Mesendoderm (in vitro differentiated cells): ENCODE results near the gene OSBPL10.

Experiments
- DNase-seq: peaks from one replicate; pipeline ENCODE4 v3.0.0; 2013
- H2AK5ac ChIP-seq: 2 replicates; pipeline ENCODE4 v1.6.1; 2013; ENCODE audit warnings: low read length, inconsistent platforms
- H2BK120ac ChIP-seq: 2 replicates; pipeline ENCODE4 v1.6.1; 2013; ENCODE audit warnings: low read depth, mild to moderate bottlenecking, low read length, moderate library complexity, mixed read lengths
- H2BK15ac ChIP-seq: replicated peaks from 2 replicates; pipeline ENCODE4 v1.6.1; 2013; ENCODE audit warnings: low read depth, mild to moderate bottlenecking, moderate library complexity
- H2BK5ac ChIP-seq: 2 replicates; pipeline ENCODE4 v1.6.1; 2013; ENCODE audit warnings: low read length, inconsistent platforms
- H3K18ac ChIP-seq: 2 replicates; pipeline ENCODE4 v1.6.1; 2013; ENCODE audit warnings: mild to moderate bottlenecking, low read length, mixed read lengths
- H3K23ac ChIP-seq: one replicate; pipeline ENCODE4 v1.6.1; 2013; ENCODE audit warnings: low read length
- H3K27ac ChIP-seq: 2 replicates; pipeline ENCODE4 v1.5.1; 2013; ENCODE audit warnings: low read depth, mild to moderate bottlenecking, inconsistent platforms, low read length, moderate library complexity
- H3K27me3 ChIP-seq: 2 replicates; pipeline ENCODE4 v1.6.1; 2013; ENCODE audit warnings: low read length, control low read depth, mild to moderate bottlenecking, inconsistent platforms; ENCODE audit not compliant: insufficient read depth, poor library complexity
- H3K36me3 ChIP-seq: 2 replicates; pipeline ENCODE4 v1.6.1; 2013; ENCODE audit warnings: low read length, inconsistent platforms; ENCODE audit not compliant: control insufficient read depth, insufficient read depth
- H3K4ac ChIP-seq: one replicate; pipeline ENCODE4 v1.6.1; 2013; ENCODE audit warnings: low read depth, mild to moderate bottlenecking, low read length, moderate library complexity
- H3K4me1 ChIP-seq: 2 replicates; pipeline ENCODE4 v1.6.1; 2013; ENCODE audit warnings: low read depth, low read length, inconsistent platforms; ENCODE audit not compliant: control insufficient read depth
- H3K4me2 ChIP-seq: 2 replicates; pipeline ENCODE4 v1.6.1; 2013; ENCODE audit warnings: low read length
- H3K4me3 ChIP-seq: 2 replicates; pipeline ENCODE4 v1.5.1; 2013; ENCODE audit warnings: mild to moderate bottlenecking, low read length
- H3K56ac ChIP-seq: one replicate; pipeline ENCODE4 v1.6.1; 2013; ENCODE audit warnings: low read length
- H3K79me1 ChIP-seq: 2 replicates; pipeline ENCODE4 v1.6.1; 2013; ENCODE audit warnings: low read length, inconsistent platforms
- H3K79me2 ChIP-seq: 2 replicates; pipeline ENCODE4 v1.6.1; 2013; ENCODE audit warnings: mild to moderate bottlenecking, low read length; ENCODE audit not compliant: control insufficient read depth, insufficient read depth
- H3K9ac ChIP-seq: 2 replicates; pipeline ENCODE4 v1.6.1; 2013; ENCODE audit warnings: low read length, inconsistent platforms
- H4K5ac ChIP-seq: one replicate; pipeline ENCODE4 v1.6.1; 2013; ENCODE audit warnings: low read length
- H4K8ac ChIP-seq: one replicate; pipeline ENCODE4 v1.6.1; 2013; ENCODE audit warnings: low read depth, mild to moderate bottlenecking, control low read depth, low read length, moderate library complexity
- WGBS: extraction: QIAGEN DNeasy Blood & Tissue Kit; methylation state at CpG from one replicate; pipeline ENCODE4 v1.1.7; 2013; ENCODE audit warnings: low lambda C conversion rate, missing lambda C conversion rate; ENCODE audit not compliant: insufficient coverage; ENCODE audit errors: extremely low coverage; 5-methylcytosine and 5-hydroxymethylcytosine counted together

Gene OSBPL10

GRCh38 chr3:31911124-31911523, 69.9 kb downstream of the OSBPL10 start:
- Histone ChIP-seq H2BK15ac (no peak overlapping the region), H4K8ac (no peak overlapping the region), H3K36me3 (no peaks in the 10 kb centered on the region), H3K9ac (no peak overlapping the region), H3K4ac (no peak overlapping the region), H3K4me3 (no peak overlapping the region), H3K4me1 (peaks cover 7% of the 10 kb centered on the region), H3K18ac (no peak overlapping the region), H2BK120ac (no peak overlapping the region), H3K4me2 (no peak overlapping the region), H3K23ac (no peak overlapping the region), H3K79me1 (peaks cover 2% of the 10 kb centered on the region), H2AK5ac (no peak overlapping the region), H3K56ac (no peak overlapping the region), H3K79me2 (peaks cover 9% of the 10 kb centered on the region), H2BK5ac (no peak overlapping the region), H3K27ac (no peak overlapping the region), H3K27me3 (no peaks in the 10 kb centered on the region), H4K5ac (no peak overlapping the region)
- DNase-seq: no peak
- WGBS: no CpG with 5 or more reads among the region's 3 CpGs

- Histone ChIP-seq H2BK15ac (no peak overlapping the region), H3K4ac (no peak overlapping the region), H3K27ac (no peak overlapping the region), H3K4me1 (peaks cover 8% of the 10 kb centered on the region), H3K79me1 (peaks cover 4% of the 10 kb centered on the region), H3K18ac (no peak overlapping the region), H3K56ac (no peak overlapping the region), H4K5ac (no peak overlapping the region), H3K79me2 (peaks cover 2% of the 10 kb centered on the region), H3K4me2 (no peak overlapping the region), H3K27me3 (no peaks in the 10 kb centered on the region), H3K23ac (no peak overlapping the region), H3K4me3 (no peak overlapping the region), H2AK5ac (no peak overlapping the region), H4K8ac (no peak overlapping the region), H2BK120ac (no peak overlapping the region), H2BK5ac (no peak overlapping the region), H3K9ac (no peak overlapping the region), H3K36me3 (no peaks in the 10 kb centered on the region)
- no CpG with 5 or more reads among the region's 7 CpGs for WGBS
- no peak for DNase-seq
Observed at GRCh38 chr3:31909455-31909854, 71.6 kb downstream of the OSBPL10 start.

- no peak overlapping the region for H2AK5ac ChIP-seq
- H3K4ac ChIP-seq: no peak overlapping the region
- H3K4me1 ChIP-seq: peaks cover 8% of the 10 kb centered on the region
- H2BK120ac ChIP-seq: no peak overlapping the region
- peaks cover 4% of the 10 kb centered on the region for H3K79me1 ChIP-seq
- peaks cover 5% of the 10 kb centered on the region for H3K79me2 ChIP-seq
- no peak overlapping the region for H3K4me2 ChIP-seq
- no peak overlapping the region for H3K9ac ChIP-seq
- H3K23ac ChIP-seq: no peak overlapping the region
- H3K27ac ChIP-seq: no peak overlapping the region
- no peak overlapping the region for H2BK15ac ChIP-seq
- no peak overlapping the region for H2BK5ac ChIP-seq
- no peak overlapping the region for H3K56ac ChIP-seq
- H4K8ac ChIP-seq: no peak overlapping the region
- DNase-seq: peak; percentile 59
- no peaks in the 10 kb centered on the region for H3K36me3 ChIP-seq
- no peak overlapping the region for H4K5ac ChIP-seq
- WGBS: no CpG with 5 or more reads among the region's 5 CpGs
- H3K27me3 ChIP-seq: no peaks in the 10 kb centered on the region
- H3K4me3 ChIP-seq: no peak overlapping the region
- H3K18ac ChIP-seq: no peak overlapping the region
Observed at GRCh38 chr3:31908391-31909097, 72.5 kb downstream of the OSBPL10 start.

- H3K4ac ChIP-seq: no peak overlapping the region
- H3K27me3 ChIP-seq: no peaks in the 10 kb centered on the region
- H3K79me1 ChIP-seq: peaks cover 5% of the 10 kb centered on the region
- H3K4me1 ChIP-seq: peaks cover 11% of the 10 kb centered on the region
- no peak overlapping the region for H2BK15ac ChIP-seq
- no peak overlapping the region for H2BK120ac ChIP-seq
- peaks cover 7% of the 10 kb centered on the region for H3K79me2 ChIP-seq
- no peaks in the 10 kb centered on the region for H3K36me3 ChIP-seq
- WGBS: no CpG with 5 or more reads among the region's 1 CpG
- no peak overlapping the region for H2AK5ac ChIP-seq
- H2BK5ac ChIP-seq: no peak overlapping the region
- no peak overlapping the region for H3K18ac ChIP-seq
- no peak overlapping the region for H3K4me2 ChIP-seq
- H3K4me3 ChIP-seq: no peak overlapping the region
- H3K23ac ChIP-seq: no peak overlapping the region
- no peak overlapping the region for H3K27ac ChIP-seq
- no peak for DNase-seq
- H4K5ac ChIP-seq: no peak overlapping the region
- H4K8ac ChIP-seq: no peak overlapping the region
- no peak overlapping the region for H3K56ac ChIP-seq
- H3K9ac ChIP-seq: no peak overlapping the region
Observed at GRCh38 chr3:31906182-31906581, 74.9 kb downstream of the OSBPL10 start.

GRCh38 chr3:31903686-31904431, 77.2 kb downstream of the OSBPL10 start:
- H3K27me3 ChIP-seq: no peaks in the 10 kb centered on the region
- H4K8ac ChIP-seq: peak overlapping the region; percentile 84
- H3K9ac ChIP-seq: no peak overlapping the region
- H2BK15ac ChIP-seq: no peak overlapping the region
- H3K36me3 ChIP-seq: no peaks in the 10 kb centered on the region
- peaks cover 5% of the 10 kb centered on the region for H3K79me1 ChIP-seq
- H3K79me2 ChIP-seq: peaks cover 5% of the 10 kb centered on the region
- no peak overlapping the region for H3K4me2 ChIP-seq
- no peak overlapping the region for H3K4me3 ChIP-seq
- H3K4me1 ChIP-seq: peaks cover 8% of the 10 kb centered on the region
- no peak overlapping the region for H3K18ac ChIP-seq
- H4K5ac ChIP-seq: no peak overlapping the region
- H3K27ac ChIP-seq: no peak overlapping the region
- no peak overlapping the region for H3K4ac ChIP-seq
- H2BK5ac ChIP-seq: no peak overlapping the region
- no CpG with 5 or more reads among the region's 7 CpGs for WGBS
- H2BK120ac ChIP-seq: no peak overlapping the region
- no peak overlapping the region for H3K56ac ChIP-seq
- no peak for DNase-seq
- H2AK5ac ChIP-seq: no peak overlapping the region
- H3K23ac ChIP-seq: no peak overlapping the region
